Stimulated activated CD4-positive, alpha-beta T cell treated with anti-CD3 and anti-CD28 coated beads, Interleukin-1b, Interleukin-23, amount 100 ng/mL, for 1 hour (primary cell): Measurements from ENCODE around the gene GRID2.

Source experiments
- DNase-seq, 2 donors: peaks; one replicate each; pipeline ENCODE4 v3.0.0-alpha.2; 2020; ENCODE audit warnings: low read depth in 2 of 2

The GRID2 gene

GRCh38 chr4:92521941-92522340 is 218.2 kb downstream of the GRID2 start:
- no peak for DNase-seq

- DNase-seq = no peak
Measured at GRCh38 chr4:92522356-92522755, 218.6 kb downstream of the GRID2 start.

DNA sequence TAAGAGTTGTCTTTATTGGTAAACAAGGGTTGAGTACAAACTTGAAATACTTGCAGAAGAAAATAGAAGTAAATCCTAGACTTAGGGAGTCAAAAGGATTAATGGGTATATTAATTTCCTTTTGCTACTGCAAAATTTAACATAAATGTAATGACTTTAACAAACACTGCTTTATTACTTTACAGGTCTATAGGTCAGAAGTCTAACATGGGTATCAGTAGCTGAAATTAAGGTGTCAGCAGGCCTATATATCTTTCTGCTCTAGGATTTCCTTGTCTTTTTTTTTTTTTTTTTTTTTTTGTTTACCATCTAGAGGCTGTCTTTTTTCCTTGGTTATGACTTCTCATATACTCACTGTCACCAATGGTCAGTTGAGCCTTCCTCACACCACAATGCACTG is 220.4 kb downstream of the GRID2 start:
- no peak for DNase-seq

DNA sequence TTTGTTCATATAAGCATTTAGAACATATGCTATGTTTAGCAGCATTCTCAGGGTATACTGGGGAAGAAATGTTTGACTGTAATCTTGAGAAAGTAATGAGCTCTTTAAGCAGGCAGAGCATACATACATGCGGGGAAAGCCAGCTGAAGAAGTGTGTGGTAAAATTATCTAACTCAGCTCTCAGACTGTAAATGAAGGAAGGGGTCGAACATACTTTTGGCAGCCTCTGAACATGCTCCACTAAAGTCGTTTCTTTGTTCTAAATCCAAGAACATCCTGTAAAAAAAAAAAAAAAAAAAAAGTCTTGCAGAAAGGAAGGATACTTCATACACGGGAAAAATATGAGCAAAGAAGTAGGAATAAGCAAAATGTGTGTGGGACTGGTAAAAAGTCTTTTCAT is 224.8 kb downstream of the GRID2 start:
- no peak for DNase-seq

DNA sequence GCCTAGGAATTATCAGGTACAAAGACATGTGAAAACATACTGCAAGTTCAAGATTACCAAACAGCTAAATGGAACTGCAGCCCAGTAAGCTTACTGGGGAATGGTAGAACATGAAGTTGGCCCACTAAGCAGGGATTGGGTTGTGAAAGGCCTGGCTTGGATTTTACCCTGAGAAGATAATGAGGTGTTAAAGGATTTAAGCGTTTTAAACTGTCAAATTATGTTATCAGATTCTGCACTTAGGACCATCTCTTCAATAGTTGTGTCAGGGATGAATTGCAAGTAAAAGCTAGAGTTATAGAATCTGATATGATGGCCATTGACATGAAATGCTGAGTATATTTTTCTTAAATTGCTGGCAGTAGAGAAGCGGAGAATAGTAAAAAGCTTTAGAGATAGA is 225.7 kb downstream of the GRID2 start:
- DNase-seq = no peak

DNA sequence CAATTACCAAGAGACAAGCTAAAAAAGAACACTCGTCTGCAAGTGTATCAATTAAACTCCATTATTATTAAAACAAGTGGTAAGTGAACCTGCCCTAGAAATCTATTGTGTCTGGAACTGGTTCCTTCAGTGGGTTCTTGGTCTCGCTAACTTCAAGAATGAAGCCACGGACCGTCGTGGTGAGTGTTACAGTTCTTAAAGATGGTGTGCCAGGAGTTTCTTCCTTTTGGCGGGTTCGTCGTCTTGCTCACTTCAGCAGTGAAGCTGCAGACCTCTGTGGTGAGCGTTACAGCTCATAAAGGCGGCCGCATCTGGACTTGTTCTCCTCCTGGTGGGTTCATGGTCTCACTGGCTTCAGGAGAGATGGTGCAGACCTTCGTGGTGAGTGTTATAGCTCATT is 231.8 kb downstream of the GRID2 start:
- DNase-seq = no peak

- no peak for DNase-seq
Measured at GRCh38 chr4:92551616-92552015, 247.8 kb downstream of the GRID2 start.

DNA sequence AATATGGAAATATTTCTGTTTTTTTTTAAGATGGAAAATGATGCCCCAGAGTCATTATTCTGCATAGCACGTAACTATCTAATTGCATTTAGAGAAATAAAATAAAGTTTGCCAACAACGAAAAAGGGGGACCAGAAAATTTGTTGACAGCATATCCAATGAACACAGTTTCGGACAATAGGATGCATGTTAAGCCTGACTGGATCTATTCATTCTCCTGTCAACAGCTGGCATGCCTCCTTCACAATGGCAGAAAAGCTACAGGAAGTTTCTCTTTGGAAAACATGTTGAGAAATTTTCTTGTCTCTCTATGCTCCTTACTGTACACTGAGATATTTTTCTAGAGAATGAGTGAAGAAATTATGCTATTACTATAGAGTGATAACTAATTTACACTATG is 262.5 kb downstream of the GRID2 start:
- DNase-seq = no peak

DNA sequence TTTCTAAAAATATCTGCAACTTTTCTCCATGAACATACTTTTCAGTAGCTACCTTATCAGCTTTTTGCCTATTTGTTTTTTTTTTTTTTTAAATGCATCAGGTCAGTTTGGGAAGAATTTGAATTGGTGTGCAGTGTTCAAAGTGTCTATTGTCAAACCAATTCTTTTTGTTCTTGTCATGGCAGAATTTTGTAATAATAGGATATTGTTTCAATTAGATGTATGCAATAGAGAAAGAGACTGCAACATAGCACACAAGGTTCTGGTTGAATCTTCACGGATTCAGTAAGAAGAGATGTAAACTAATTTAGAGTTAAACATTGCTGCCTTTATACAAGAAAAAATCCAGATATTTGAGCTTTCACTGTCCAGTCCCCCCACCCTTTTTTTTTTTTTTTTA is 277.1 kb downstream of the GRID2 start:
- no peak for DNase-seq

GRCh38 chr4:92599044-92599443 is 295.3 kb downstream of the GRID2 start:
- DNase-seq = no peak

DNA sequence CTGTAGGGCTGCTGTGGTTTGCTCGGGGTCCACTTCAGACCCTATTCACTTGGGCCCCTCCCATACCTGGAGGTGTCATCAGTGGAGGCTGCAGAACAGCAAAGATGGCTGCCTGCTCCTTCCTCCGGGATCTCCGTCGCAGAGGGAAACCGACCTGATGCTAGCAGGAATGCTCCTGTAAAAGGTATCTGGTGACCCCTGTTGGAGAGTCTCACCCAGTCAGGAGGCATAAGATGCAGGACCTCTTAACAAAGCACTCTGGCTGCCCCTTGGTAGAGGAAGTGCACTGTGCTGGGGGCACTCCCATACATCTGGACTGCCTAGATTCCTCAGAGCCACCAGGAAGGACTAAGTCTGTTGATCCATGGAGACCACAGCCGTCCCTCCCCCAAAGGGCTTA is 296.9 kb downstream of the GRID2 start:
- DNase-seq = no peak

DNA sequence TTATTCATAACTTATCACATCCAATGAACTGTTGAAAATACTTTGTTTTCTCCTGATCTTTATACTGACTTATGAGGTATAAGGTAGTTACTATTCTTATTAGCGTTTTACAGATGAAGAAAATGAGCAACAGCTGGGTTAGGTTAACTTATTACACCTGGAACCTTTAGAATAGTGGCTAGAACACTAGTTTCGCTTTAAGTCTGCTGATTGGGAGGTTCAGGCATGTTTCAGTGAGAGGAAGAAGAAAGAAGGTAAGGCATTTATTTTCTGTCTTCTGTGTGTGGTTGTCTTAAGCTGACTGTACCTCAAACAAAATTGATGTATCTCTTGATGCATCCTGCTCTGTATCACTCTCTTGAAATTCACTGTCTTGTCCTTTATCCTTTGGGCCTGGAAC is 302.5 kb downstream of the GRID2 start:
- DNase-seq = no peak

DNA sequence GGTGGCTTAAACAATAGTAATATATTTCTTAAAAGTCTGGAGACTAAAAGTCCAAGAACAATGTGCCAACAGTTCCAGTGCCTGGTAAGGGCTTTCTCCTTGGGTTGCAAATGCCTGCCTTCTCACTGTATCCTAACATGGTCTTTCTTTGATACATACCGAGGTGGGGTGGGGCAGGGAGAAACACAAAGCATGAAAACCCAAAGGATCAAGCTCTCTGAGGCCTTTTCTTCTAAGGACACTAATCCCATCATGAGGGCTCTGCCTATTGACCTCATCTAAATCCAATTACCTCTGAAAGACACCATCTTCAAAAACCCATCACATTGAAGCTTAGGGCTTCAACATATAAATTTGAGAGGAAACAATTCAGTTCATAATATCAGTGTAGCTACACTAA is 311.3 kb downstream of the GRID2 start:
- DNase-seq = no peak

- no peak for DNase-seq
Measured at GRCh38 chr4:92618968-92619367, 315.2 kb downstream of the GRID2 start.

DNA sequence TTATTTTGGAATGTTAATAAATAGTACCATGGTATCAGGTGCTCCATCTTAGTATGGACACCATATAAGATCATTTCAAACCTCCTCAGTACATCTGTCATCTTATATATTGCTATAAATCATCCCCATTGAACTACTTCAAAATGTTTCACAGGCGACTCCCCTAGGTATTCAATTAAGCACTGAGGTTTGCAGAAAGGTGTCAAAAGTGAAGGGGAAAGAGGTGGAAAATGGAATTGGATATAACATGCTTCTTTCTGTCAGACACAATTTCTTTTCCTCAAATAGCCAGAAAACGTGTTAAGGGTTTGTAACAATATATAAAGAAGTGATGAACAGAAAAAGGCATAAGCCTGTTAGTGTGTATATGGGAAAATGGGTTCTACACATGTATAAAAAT is 325.5 kb downstream of the GRID2 start:
- no peak for DNase-seq

GRCh38 chr4:92634882-92635281 is 331.1 kb downstream of the GRID2 start:
- no peak for DNase-seq

- no peak for DNase-seq
Measured at GRCh38 chr4:92636038-92636806, 332.5 kb downstream of the GRID2 start.

DNA sequence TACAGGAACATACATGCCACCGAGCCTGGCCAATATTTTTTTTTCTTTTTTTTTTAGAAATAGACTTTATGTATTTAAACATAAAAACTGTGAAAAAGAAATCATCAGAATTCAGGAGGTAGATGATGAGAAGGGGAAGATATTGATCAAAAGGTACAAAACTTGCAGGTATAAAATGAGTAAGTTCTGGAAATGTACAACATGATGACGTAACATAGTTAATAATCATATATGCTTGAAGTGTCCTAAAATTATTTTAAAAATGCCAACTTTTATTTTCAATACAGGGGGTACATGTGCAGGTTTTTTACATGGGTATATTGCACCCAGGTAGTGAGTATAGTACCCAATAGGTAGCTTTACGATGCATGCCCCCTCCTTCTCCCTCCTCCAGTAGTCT is 337.6 kb downstream of the GRID2 start:
- DNase-seq = no peak

DNA sequence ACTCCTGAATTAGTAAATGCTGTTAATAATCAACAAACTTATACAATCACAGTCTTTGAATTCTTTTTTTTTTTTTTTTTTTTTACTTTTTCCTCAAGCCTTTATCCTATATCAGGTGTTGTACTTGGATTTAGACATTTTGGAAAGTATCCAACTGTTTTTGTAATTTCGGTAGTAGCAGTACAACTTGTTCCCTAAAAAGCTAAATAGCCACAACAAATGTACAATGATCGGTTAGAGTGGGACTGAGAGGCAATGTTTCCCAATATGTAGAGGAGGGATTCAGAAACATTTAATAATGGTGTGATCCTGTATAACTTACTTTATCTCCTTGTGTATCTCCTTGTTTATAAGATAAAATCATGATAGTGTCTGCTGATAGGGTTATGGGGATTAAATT is 343.1 kb downstream of the GRID2 start:
- no peak for DNase-seq

GRCh38 chr4:92651536-92651935 is 347.8 kb downstream of the GRID2 start:
- DNase-seq = no peak

GRCh38 chr4:92654084-92654483 is 350.3 kb downstream of the GRID2 start:
- DNase-seq = no peak

GRCh38 chr4:92657695-92658094 is 353.9 kb downstream of the GRID2 start:
- DNase-seq = no peak

GRCh38 chr4:92658318-92658717 is 354.6 kb downstream of the GRID2 start:
- no peak for DNase-seq

DNA sequence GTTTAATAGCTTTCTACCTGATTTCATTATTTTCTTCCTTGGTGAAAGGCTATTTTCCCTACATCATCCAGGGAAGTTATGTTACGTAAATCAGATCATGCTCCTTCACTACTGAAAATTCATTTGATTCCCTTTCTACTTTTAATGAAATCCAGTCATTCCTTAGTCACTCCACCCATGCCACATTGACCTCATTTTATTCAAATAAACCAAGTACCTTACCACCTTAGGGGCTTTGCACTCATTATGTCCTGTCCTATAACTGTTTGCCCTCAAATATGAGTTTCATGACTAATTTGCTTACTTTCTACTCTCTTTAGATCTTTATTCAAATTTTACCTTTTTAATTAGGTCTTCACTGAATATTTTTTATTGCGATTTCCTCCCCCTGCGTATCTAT is 374.0 kb downstream of the GRID2 start:
- DNase-seq = no peak
